HG02885 (cell line): ENCODE data around the gene BMPR1B.
"Not testable (repeated sequence)": the region's sequence is repeated elsewhere in the genome, so short reads cannot be mapped to it uniquely, and the experiment has no call there.

Experiments used
- ATAC-seq: cut with Tn5 transposase; IDR thresholded peaks from one replicate; pipeline ENCODE4 v1.9.1; 2021; ENCODE audit warnings: mild to moderate bottlenecking; ENCODE audit not compliant: unreplicated experiment, poor library complexity

The BMPR1B gene

GRCh38 chr4:94828882-94829281 lies 71.1 kb downstream of the BMPR1B start:
- no peak for ATAC-seq

DNA sequence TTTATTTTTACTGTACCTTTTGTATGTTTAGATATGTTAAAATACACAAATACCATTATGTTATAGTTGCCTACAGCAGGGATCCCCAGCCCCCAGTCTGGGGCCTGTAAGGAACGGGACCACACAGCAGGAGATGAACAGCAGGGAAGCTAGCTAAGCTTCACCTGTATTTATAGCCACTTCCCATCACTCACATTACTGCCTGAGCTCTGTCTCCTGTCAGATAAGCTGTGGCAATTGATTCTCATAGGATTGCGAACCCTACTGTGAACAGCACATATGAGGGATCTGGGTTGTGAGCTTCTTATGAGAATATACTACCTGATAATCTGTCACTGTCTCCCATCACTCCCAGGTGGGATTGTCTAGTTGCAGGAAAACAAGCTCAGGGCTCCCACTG lies 73.9 kb downstream of the BMPR1B start:
- no peak for ATAC-seq

- ATAC-seq, result not testable (repeated sequence)
Measured at GRCh38 chr4:94832329-94832728, 74.6 kb downstream of the BMPR1B start.

- no peak for ATAC-seq
Measured at GRCh38 chr4:94833394-94833793, 75.6 kb downstream of the BMPR1B start.

GRCh38 chr4:94834501-94834900 lies 76.7 kb downstream of the BMPR1B start:
- ATAC-seq, result no peak

- ATAC-seq, result not testable (repeated sequence)
Measured at GRCh38 chr4:94841166-94841863, 83.6 kb downstream of the BMPR1B start.

GRCh38 chr4:94841864-94842221 lies 84.1 kb downstream of the BMPR1B start:
- ATAC-seq, result no peak

DNA sequence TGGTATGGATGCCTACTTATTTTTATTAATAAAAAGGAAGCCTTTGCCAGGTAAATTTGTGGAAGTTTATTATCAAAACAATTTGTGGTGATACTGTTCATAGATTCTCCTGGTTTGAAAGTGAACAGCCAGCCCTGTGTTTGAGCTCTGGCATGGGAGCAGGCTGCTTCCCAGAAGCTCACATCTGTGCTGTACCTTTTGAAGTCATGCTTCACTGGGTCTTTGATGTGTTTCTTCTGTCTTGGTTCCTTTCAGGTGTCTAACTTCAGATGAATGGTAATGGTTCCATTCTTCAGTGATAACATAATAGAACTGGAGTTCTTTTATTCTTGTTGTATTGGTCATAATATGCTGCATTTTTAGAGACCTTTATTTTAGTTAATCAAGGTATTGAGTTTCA lies 85.5 kb downstream of the BMPR1B start:
- ATAC-seq, result no peak

DNA sequence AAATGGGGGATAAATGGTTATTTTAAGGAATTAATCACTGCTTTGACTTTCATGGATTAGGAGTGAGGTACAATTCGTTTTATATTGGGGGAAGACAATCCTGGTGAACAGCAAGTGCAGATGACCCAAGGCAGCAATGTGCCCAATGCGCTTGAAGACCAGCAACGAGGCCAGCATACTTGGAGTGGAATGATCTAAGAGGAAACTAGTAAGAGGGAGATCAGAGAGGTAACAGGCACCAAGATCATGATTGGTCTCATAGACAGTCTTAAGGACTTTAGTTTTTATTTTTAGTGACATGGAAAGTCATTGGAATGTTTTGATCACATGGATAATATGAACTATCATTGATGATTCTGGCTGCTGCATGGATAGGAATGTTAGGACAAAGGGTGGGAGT lies 90.6 kb downstream of the BMPR1B start:
- ATAC-seq, result no peak

DNA sequence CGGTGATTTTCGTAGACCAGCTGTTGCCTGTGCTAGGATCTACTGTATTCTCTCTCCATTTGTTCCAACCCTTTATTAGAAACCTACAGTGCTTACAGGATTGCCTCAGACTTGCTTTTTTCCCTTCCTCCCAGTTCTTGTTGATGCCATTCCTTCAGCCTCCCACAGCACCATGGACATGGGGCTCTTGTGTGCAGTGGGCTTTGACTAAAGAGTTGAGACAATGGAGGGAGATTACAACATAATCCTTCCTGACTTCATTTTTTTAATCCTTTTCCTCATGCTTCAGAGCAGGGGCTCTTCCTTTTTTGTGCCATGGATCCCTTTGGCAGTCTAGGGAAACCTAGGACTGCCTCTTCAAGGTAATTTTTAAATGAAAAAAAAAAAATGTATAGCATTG lies 92.1 kb downstream of the BMPR1B start:
- ATAC-seq, result no peak

GRCh38 chr4:94852616-94853015 lies 94.9 kb downstream of the BMPR1B start:
- no peak for ATAC-seq

DNA sequence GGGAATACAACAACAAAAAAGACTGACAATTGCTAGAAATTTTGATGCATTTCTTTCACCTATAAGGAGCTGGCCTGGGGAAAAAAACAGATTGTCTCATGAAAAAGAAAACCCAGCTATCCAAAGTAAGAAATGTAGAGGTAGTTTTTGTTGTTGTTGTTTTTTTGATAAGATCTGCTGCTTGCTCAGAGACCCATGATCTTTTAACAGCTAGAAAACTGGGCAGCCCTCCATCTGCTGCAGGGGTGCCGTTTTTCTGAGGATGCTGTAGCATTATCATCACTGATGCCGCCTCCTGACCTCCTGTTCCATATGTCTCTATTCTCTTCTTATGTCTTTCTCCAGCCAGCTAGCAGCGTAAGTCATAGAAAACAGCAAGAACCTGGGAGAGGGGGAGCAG lies 98.3 kb downstream of the BMPR1B start:
- no peak for ATAC-seq

- no peak for ATAC-seq
Measured at GRCh38 chr4:94870146-94870545, 112.4 kb downstream of the BMPR1B start.

GRCh38 chr4:94871644-94872305 lies 114.0 kb downstream of the BMPR1B start:
- no peak for ATAC-seq

DNA sequence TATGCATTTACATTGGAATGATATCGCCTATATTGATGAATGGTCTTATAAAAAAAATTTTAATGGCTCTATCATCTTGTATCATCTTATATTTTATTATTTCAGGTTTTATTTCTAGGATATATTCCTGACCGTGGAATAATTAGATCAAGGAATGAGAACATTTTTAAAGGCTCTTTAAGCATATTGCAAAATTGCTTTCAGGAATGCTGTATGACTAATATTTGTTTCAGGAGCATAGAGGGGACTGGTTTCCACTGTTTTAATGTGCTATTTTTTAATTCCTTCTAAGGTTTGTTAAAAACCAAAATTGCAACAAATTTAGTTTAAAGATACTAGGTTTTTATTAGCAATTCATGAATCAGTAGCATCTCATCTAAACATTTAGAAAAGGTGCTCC lies 120.2 kb downstream of the BMPR1B start:
- no peak for ATAC-seq

GRCh38 chr4:94880956-94881355 lies 123.2 kb downstream of the BMPR1B start:
- no peak for ATAC-seq

- ATAC-seq, result no peak
Measured at GRCh38 chr4:94882756-94883155, 125.0 kb downstream of the BMPR1B start.

- ATAC-seq, result no peak
Measured at GRCh38 chr4:94887027-94887426, 129.3 kb downstream of the BMPR1B start.

DNA sequence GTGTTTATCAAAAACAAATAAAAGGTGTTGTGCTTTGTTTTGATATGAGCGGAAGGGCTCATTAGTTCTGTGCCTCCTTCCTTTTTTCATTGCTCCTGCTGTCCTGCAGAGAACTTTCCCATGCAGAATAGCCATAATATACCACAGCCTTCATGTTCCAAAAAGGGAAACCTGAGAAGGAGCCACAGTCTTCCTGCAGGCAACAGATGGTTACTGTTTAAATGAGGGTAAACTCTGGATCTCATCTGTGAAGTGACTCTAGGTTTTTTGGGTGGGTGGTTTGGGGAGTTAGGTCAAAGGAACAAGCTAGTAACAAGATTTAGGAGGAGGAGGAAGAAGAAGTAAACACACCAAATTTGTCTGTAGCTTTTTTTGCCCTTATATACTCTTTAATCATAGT lies 131.8 kb downstream of the BMPR1B start:
- no peak for ATAC-seq

DNA sequence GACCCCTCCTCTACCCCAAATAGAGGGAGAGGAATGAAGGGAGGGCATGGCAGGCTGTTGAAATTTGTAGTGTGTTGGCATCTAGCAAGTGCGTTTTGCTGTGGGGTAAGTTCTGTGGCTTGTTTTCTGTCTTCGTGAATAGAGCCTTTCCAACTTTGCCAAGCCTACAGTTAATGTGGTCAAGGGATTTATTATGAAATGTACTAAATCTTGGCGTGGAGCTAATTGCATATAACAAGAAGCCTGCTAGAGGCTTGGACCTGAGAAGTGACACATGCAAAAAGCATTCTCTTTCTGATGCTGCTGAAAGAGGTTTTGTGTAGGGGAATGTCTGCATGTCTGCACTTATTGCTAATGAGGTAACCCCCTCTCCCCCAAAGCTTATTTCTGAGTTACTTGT lies 132.2 kb downstream of the BMPR1B start:
- no peak for ATAC-seq

- ATAC-seq, result no peak
Measured at GRCh38 chr4:94890579-94890978, 132.8 kb downstream of the BMPR1B start.

- ATAC-seq, result no peak
Measured at GRCh38 chr4:94892051-94892450, 134.3 kb downstream of the BMPR1B start.
